DMS153 treated with DMSO at 0.1 percent for 48 hours (cell line): Measurements from ENCODE around the gene PBX1.
A peak's percentile ranks its signal among the peaks of the same experiment; 100 is the strongest.
"Not testable (repeated sequence)": the region's sequence is repeated elsewhere in the genome, so short reads cannot be mapped to it uniquely, and the experiment has no call there.

ENCODE experiments used
- DNase-seq: peaks from one replicate; lab custom pipeline; 2025; ENCODE audit not compliant: unreplicated experiment; lab: John Stamatoyannopoulos, UW

PBX1 gene

GRCh38 chr1:164637461-164638375, 78.7 kb downstream of the PBX1 start:
- DNase-seq, result peak; percentile 82

GRCh38 chr1:164638492-164639202, 79.7 kb downstream of the PBX1 start:
- no peak for DNase-seq

- DNase-seq, result no peak
Measured at GRCh38 chr1:164640686-164641352, 81.8 kb downstream of the PBX1 start.

- DNase-seq, result no peak
Measured at GRCh38 chr1:164641353-164641730, 82.4 kb downstream of the PBX1 start.

GRCh38 chr1:164643018-164643417, 84.0 kb downstream of the PBX1 start:
- no peak for DNase-seq

- no peak for DNase-seq
Measured at GRCh38 chr1:164644268-164644667, 85.3 kb downstream of the PBX1 start.

- DNase-seq, result no peak
Measured at GRCh38 chr1:164644774-164645644, 86.0 kb downstream of the PBX1 start.

- no peak for DNase-seq
Measured at GRCh38 chr1:164645921-164646320, 86.9 kb downstream of the PBX1 start.

- no peak for DNase-seq
Measured at GRCh38 chr1:164647211-164647610, 88.2 kb downstream of the PBX1 start.

GRCh38 chr1:164648636-164649035, 89.7 kb downstream of the PBX1 start:
- no peak for DNase-seq

GRCh38 chr1:164649146-164649545, 90.2 kb downstream of the PBX1 start:
- no peak for DNase-seq

- DNase-seq, result no peak
Measured at GRCh38 chr1:164650531-164650930, 91.5 kb downstream of the PBX1 start.

- DNase-seq, result peak; percentile 33
Measured at GRCh38 chr1:164651351-164651951, 92.5 kb downstream of the PBX1 start.

GRCh38 chr1:164652969-164653368, 94.0 kb downstream of the PBX1 start:
- not testable (repeated sequence) for DNase-seq

GRCh38 chr1:164653705-164654104, 94.7 kb downstream of the PBX1 start:
- no peak for DNase-seq

GRCh38 chr1:164654200-164654599, 95.2 kb downstream of the PBX1 start:
- DNase-seq, result no peak

GRCh38 chr1:164658864-164659263, 99.9 kb downstream of the PBX1 start:
- DNase-seq, result no peak

- peak; percentile 62 for DNase-seq
Measured at GRCh38 chr1:164659621-164660411, 100.8 kb downstream of the PBX1 start.

GRCh38 chr1:164660412-164660772, 101.4 kb downstream of the PBX1 start:
- DNase-seq, result peak; percentile 62

GRCh38 chr1:164660775-164661174, 101.8 kb downstream of the PBX1 start:
- no peak for DNase-seq
